Measurements from ENCODE around the gene MACROH2A2. TPM values are rescaled to one million over a fixed set of nuclear protein-coding genes. Genes with fewer than 3 reads are reported as not detected.

The MACROH2A2 gene
- total and polyA plus RNA-seq, 10 of the 15 experiments (the other 5 are each of a cell fraction or from before 2014, with no cell fraction given), result 0.14 to 0.24 TPM; not detected in 8

- TF ChIP-seq, protein P1, sequence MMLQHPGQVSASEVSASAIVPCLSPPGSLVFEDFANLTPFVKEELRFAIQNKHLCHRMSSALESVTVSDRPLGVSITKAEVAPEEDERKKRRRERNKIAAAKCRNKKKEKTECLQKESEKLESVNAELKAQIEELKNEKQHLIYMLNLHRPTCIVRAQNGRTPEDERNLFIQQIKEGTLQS (IDR thresholded peaks at IDR 0.05; ENCODE audit: borderline replicate concordance, extremely low read depth, low read depth, low read length), result no peak
- no peak for TF ChIP-seq SUPT20H (IDR thresholded peaks at IDR 0.05; ENCODE audit: borderline replicate concordance, control insufficient read depth, low read depth, low read length)
- TF ChIP-seq FOXM1 (IDR thresholded peaks at IDR 0.05; ENCODE audit: low read depth, low read length), result no peak
- no peak for TF ChIP-seq SREBF2 (IDR thresholded peaks at IDR 0.05; ENCODE audit: low read length)
- TF ChIP-seq, protein P2, sequence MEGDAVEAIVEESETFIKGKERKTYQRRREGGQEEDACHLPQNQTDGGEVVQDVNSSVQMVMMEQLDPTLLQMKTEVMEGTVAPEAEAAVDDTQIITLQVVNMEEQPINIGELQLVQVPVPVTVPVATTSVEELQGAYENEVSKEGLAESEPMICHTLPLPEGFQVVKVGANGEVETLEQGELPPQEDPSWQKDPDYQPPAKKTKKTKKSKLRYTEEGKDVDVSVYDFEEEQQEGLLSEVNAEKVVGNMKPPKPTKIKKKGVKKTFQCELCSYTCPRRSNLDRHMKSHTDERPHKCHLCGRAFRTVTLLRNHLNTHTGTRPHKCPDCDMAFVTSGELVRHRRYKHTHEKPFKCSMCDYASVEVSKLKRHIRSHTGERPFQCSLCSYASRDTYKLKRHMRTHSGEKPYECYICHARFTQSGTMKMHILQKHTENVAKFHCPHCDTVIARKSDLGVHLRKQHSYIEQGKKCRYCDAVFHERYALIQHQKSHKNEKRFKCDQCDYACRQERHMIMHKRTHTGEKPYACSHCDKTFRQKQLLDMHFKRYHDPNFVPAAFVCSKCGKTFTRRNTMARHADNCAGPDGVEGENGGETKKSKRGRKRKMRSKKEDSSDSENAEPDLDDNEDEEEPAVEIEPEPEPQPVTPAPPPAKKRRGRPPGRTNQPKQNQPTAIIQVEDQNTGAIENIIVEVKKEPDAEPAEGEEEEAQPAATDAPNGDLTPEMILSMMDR (IDR thresholded peaks at IDR 0.05 in 2 of 3, conservative IDR thresholded peaks at IDR 0.05 in 1 of 3; ENCODE audit: control insufficient read depth in 2 of 3, extremely low read depth in 1 of 3, insufficient read depth in 1 of 3, low read depth in 3 of 3, low read length in 3 of 3), result peak in 2 of 3 experiments; percentile 8 to 11; a peak in 2 of 6 replicates
- TF ChIP-seq ASH2L (IDR thresholded peaks at IDR 0.05; ENCODE audit: borderline replicate concordance, low read depth), result no peak
- no peak for TF ChIP-seq ATF7 (IDR thresholded peaks at IDR 0.05; ENCODE audit: low read depth)
- no peak for TF ChIP-seq HSF1 (IDR thresholded peaks at IDR 0.05; ENCODE audit: low read depth, low read length)
- no peak for TF ChIP-seq CEBPB (IDR thresholded peaks at IDR 0.05; ENCODE audit: borderline replicate concordance in 1 of 2, low read depth in 2 of 2, low read length in 2 of 2)
- 0 out of 2 replicates have a peak, but pooled peaks have one; percentile 25 for TF ChIP-seq TAF1 (IDR thresholded peaks at IDR 0.05; ENCODE audit: borderline replicate concordance, low read depth, low read length)
- TF ChIP-seq KAT2A (conservative IDR thresholded peaks at IDR 0.05; ENCODE audit: control insufficient read depth, low read depth, low read length), result no peak
- peak; percentile 77 for TF ChIP-seq NR2C1 (IDR thresholded peaks at IDR 0.05)
- TF ChIP-seq, protein P3, sequence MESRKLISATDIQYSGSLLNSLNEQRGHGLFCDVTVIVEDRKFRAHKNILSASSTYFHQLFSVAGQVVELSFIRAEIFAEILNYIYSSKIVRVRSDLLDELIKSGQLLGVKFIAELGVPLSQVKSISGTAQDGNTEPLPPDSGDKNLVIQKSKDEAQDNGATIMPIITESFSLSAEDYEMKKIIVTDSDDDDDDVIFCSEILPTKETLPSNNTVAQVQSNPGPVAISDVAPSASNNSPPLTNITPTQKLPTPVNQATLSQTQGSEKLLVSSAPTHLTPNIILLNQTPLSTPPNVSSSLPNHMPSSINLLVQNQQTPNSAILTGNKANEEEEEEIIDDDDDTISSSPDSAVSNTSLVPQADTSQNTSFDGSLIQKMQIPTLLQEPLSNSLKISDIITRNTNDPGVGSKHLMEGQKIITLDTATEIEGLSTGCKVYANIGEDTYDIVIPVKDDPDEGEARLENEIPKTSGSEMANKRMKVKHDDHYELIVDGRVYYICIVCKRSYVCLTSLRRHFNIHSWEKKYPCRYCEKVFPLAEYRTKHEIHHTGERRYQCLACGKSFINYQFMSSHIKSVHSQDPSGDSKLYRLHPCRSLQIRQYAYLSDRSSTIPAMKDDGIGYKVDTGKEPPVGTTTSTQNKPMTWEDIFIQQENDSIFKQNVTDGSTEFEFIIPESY (IDR thresholded peaks at IDR 0.05), result no peak
- no peak for TF ChIP-seq SIX5 (IDR thresholded peaks at IDR 0.05; ENCODE audit: low read depth, low read length, severe bottlenecking)
- no peak for TF ChIP-seq CEBPZ (IDR thresholded peaks at IDR 0.05; ENCODE audit: low read depth, low read length)
- TF ChIP-seq LARP7 (IDR thresholded peaks at IDR 0.05), result peak; percentile 96
- TF ChIP-seq CHD1 (IDR thresholded peaks at IDR 0.05; ENCODE audit: low read depth, low read length), result no peak
These were observed 79.7 kb downstream of the MACROH2A2 start, which contains the start of gene AIFM2 (continued) for GRCh38 chr10:70132098-70133029.

Data from GM12878 (cell line).